Parathyroid adenoma (tissue), 2 donors: ENCODE measurements around the gene CLRN1.
A peak's percentile ranks its signal among the peaks of the same experiment; 100 is the strongest.

Experiments used
- H2AFZ ChIP-seq: fragments of 300-600 bp; sonication (generic); one replicate; pipeline ENCODE4 v1.7.0; 2017; ENCODE audit warnings: antibody characterized with exemption, mild to moderate bottlenecking
- H3K27ac ChIP-seq: fragments of 300-600 bp; sonication (generic); one replicate; pipeline ENCODE4 v1.7.0; 2017
- H3K27me3 ChIP-seq: fragments of 300-600 bp; sonication (generic); one replicate; pipeline ENCODE4 v1.7.0; 2017; ENCODE audit warnings: low read length; ENCODE audit not compliant: control insufficient read depth, insufficient read depth
- H3K36me3 ChIP-seq: fragments of 300-600 bp; sonication (generic); one replicate; pipeline ENCODE4 v1.7.0; 2017; ENCODE audit warnings: low read length; ENCODE audit not compliant: control insufficient read depth, insufficient read depth
- H3K4me1 ChIP-seq: fragments of 300-600 bp; sonication (generic); one replicate; pipeline ENCODE4 v1.7.0; 2017; ENCODE audit warnings: control low read depth
- H3K4me2 ChIP-seq: fragments of 300-600 bp; sonication (generic); one replicate; pipeline ENCODE4 v1.7.0; 2017; ENCODE audit warnings: low read length
- H3K4me3 ChIP-seq: fragments of 300-600 bp; sonication (generic); one replicate; pipeline ENCODE4 v1.7.0; 2017; ENCODE audit warnings: low read depth, low read length
- H3K79me2 ChIP-seq: fragments of 300-600 bp; sonication (generic); one replicate; pipeline ENCODE4 v1.7.0; 2017; ENCODE audit warnings: control low read depth
- H3K9ac ChIP-seq: fragments of 300-600 bp; sonication (generic); one replicate; pipeline ENCODE4 v1.7.0; 2017; ENCODE audit warnings: mild to moderate bottlenecking
- H3K9me3 ChIP-seq: fragments of 300-600 bp; sonication (generic); one replicate; pipeline ENCODE4 v1.7.0; 2017; ENCODE audit warnings: low read length; ENCODE audit not compliant: control insufficient read depth
- CTCF ChIP-seq: fragments of 300-600 bp; sonication (generic); IDR thresholded peaks from one replicate; pipeline ENCODE4 v1.7.0; 2017; ENCODE audit warnings: antibody characterized with exemption, mild to moderate bottlenecking
- donor health status: primary hyperparathyroidism.

Gene CLRN1

GRCh38 chr3:150878996-150879575, 93.4 kb downstream of the CLRN1 start:
- Histone ChIP-seq H2AFZ (peak overlapping the region; percentile 34), H3K9ac (no peak overlapping the region), H3K79me2 (no peaks in the 10 kb centered on the region), H3K27ac (no peak overlapping the region), H3K27me3 (no peaks in the 10 kb centered on the region), H3K4me2 (no peak overlapping the region), H3K36me3 (no peaks in the 10 kb centered on the region), H3K4me1 (no peaks in the 10 kb centered on the region), H3K9me3 (no peaks in the 10 kb centered on the region), H3K4me3 (no peak overlapping the region)
- TF ChIP-seq CTCF = no peak

- H3K27ac ChIP-seq = no peak overlapping the region
- H3K4me3 ChIP-seq = no peak overlapping the region
- H3K36me3 ChIP-seq = no peaks in the 10 kb centered on the region
- H3K4me2 ChIP-seq = no peak overlapping the region
- H3K4me1 ChIP-seq = no peaks in the 10 kb centered on the region
- no peak for TF ChIP-seq CTCF
- no peak overlapping the region for H3K9ac ChIP-seq
- H2AFZ ChIP-seq = no peak overlapping the region
- no peaks in the 10 kb centered on the region for H3K27me3 ChIP-seq
- H3K79me2 ChIP-seq = no peaks in the 10 kb centered on the region
- H3K9me3 ChIP-seq = no peaks in the 10 kb centered on the region
Observed at GRCh38 chr3:150878290-150878689, 94.2 kb downstream of the CLRN1 start.

- Histone ChIP-seq H3K36me3 (no peaks in the 10 kb centered on the region), H2AFZ (no peak overlapping the region), H3K9ac (no peak overlapping the region), H3K27me3 (no peaks in the 10 kb centered on the region), H3K4me3 (no peak overlapping the region), H3K9me3 (no peaks in the 10 kb centered on the region), H3K79me2 (no peaks in the 10 kb centered on the region), H3K4me2 (no peak overlapping the region), H3K27ac (no peak overlapping the region), H3K4me1 (no peaks in the 10 kb centered on the region)
- TF ChIP-seq CTCF = no peak
Observed at GRCh38 chr3:150877303-150877702, 95.2 kb downstream of the CLRN1 start.

GRCh38 chr3:150876611-150877265, 95.8 kb downstream of the CLRN1 start:
- H3K9ac ChIP-seq = no peak overlapping the region

More at GRCh38 chr3:150876611-150877265, 95.8 kb downstream of the CLRN1 start:
- Histone ChIP-seq H3K4me1 (no peaks in the 10 kb centered on the region), H2AFZ (no peak overlapping the region), H3K4me3 (no peak overlapping the region), H3K4me2 (no peak overlapping the region), H3K9me3 (no peaks in the 10 kb centered on the region), H3K79me2 (no peaks in the 10 kb centered on the region), H3K27me3 (no peaks in the 10 kb centered on the region), H3K36me3 (no peaks in the 10 kb centered on the region), H3K27ac (no peak overlapping the region)
- no peak for TF ChIP-seq CTCF
